ENCODE data around the gene BCDIN3D.

DNA sequence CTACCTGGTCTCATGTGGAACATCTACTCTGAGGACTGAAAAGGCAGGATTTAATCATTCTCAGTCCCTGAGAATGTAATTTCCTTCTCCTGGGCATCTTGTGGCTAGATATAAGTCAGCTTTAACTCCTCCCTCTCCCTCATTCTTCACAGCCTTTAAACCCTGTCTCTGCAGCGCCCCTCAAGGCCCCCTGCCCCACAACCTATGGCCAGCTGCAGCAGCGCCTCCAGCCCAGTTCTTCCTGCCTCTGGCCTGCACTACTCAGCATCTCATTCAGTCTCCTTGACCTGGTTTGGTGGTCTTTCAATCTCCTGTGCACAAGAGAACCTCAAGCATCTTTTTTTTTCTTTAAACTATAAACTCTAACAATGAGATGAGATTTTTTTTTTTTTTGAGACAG, 44.0 kb downstream of the BCDIN3D start:
- TF ChIP-seq ZNF396 (CRISPR knock-in tag; IDR thresholded peaks at IDR 0.05; ENCODE audit: borderline replicate concordance): no peak
- TF ChIP-seq, protein P1, sequence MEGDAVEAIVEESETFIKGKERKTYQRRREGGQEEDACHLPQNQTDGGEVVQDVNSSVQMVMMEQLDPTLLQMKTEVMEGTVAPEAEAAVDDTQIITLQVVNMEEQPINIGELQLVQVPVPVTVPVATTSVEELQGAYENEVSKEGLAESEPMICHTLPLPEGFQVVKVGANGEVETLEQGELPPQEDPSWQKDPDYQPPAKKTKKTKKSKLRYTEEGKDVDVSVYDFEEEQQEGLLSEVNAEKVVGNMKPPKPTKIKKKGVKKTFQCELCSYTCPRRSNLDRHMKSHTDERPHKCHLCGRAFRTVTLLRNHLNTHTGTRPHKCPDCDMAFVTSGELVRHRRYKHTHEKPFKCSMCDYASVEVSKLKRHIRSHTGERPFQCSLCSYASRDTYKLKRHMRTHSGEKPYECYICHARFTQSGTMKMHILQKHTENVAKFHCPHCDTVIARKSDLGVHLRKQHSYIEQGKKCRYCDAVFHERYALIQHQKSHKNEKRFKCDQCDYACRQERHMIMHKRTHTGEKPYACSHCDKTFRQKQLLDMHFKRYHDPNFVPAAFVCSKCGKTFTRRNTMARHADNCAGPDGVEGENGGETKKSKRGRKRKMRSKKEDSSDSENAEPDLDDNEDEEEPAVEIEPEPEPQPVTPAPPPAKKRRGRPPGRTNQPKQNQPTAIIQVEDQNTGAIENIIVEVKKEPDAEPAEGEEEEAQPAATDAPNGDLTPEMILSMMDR (IDR thresholded peaks at IDR 0.05): no peak
- TF ChIP-seq, protein P2, sequence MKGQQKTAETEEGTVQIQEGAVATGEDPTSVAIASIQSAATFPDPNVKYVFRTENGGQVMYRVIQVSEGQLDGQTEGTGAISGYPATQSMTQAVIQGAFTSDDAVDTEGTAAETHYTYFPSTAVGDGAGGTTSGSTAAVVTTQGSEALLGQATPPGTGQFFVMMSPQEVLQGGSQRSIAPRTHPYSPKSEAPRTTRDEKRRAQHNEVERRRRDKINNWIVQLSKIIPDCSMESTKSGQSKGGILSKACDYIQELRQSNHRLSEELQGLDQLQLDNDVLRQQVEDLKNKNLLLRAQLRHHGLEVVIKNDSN (CRISPR knock-in tag; IDR thresholded peaks at IDR 0.05): no peak
- TF ChIP-seq, protein P3, sequence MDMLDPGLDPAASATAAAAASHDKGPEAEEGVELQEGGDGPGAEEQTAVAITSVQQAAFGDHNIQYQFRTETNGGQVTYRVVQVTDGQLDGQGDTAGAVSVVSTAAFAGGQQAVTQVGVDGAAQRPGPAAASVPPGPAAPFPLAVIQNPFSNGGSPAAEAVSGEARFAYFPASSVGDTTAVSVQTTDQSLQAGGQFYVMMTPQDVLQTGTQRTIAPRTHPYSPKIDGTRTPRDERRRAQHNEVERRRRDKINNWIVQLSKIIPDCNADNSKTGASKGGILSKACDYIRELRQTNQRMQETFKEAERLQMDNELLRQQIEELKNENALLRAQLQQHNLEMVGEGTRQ (CRISPR knock-in tag; IDR thresholded peaks at IDR 0.05): no peak

All from WTC11 (cell line).